Fibroblast of skin of scalp (primary cell): ENCODE results near the gene PLEKHG3.

Source experiments
- DNase-seq: peaks from one replicate; pipeline ENCODE4 v3.0.0-alpha.2; 2013

The PLEKHG3 gene

DNA sequence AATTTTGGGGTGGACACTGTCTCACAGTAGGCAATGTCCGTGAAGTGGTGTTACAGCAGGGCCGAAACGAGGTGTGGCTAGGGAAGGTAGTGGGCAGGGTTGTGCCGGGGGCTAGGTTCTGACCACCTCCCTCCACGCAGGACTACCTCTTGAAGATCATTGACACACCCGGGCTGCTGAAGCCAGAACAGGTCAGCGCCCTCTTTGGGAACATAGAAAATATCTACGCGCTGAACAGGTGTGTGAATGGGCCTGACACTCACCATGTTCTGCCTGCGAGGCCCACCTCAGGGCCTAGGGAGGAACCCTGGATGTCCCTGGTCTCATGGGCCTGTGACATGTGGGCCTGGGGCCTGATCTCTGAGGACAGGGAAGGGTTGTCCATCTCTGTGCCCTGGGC, 24.6 kb downstream of the PLEKHG3 start:
- no peak for DNase-seq

DNA sequence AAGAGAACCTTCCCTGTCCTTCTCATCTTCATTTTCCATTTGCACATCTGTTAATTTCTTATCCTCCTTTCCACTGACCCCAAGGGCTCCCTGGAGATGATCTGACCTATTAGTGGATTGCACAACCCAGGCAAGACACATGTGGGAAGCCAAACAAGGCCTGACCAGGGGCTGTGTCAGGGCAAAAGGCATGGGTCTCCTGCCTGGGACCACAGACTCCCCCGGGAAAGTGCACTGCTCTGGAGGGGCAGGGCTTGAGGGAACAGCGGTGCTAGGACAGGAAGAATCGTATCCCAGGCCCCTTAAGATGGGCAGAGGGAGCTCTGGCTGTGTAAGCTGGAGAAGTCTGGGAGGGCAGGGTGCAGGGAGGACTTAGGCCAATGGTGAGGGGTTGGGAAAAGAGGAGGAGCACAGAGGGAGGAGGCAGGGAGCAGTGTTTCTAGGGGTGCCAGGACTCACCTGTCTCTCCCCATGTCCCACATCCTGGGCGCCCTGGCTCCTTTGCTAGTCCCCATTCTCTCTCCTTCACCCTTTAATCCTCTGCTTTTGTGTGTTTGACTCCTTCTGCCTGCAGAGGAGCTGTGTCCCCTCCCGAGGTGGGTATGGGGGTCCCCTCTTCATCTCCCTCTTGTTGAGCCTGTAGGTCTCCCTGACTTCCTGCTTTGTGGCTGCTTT, 25.3 kb downstream of the PLEKHG3 start:
- no peak for DNase-seq

DNA sequence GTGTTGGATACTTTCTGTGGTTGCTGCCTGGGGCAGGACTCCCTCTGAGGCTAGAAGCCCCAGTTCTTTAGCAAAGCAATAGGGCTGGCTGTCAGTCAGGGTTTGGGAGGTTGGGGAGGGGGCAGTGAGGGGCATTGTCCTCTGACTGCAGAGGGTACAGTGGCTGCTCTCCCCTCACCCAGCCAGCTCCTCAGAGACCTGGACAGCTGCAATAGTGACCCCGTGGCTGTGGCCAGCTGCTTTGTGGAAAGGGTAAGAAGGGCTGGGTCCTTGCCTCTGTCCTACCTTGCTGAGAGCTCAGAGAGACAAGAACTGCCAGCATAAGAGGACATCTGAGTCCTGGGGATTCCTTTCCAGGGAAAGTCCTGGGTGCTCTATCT, 25.8 kb downstream of the PLEKHG3 start:
- DNase-seq, result no peak

DNA sequence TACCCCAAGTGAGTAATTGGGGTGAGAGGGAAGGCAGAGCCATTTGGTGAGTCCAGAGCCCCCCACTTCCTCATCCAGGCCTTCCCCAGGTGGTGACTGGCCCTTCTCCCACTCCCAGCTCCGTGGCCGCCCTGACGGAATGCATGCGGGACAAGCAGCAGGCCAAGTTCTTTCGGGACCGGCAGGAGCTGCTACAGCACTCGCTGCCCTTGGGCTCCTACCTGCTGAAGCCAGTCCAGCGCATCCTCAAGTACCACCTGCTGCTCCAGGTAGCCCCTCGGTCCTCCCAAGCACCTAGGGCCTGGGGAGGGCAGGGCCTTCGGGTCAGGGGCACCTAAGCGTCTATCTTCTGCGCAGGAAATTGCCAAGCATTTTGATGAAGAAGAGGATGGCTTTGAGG, 26.5 kb downstream of the PLEKHG3 start:
- DNase-seq, result no peak

DNA sequence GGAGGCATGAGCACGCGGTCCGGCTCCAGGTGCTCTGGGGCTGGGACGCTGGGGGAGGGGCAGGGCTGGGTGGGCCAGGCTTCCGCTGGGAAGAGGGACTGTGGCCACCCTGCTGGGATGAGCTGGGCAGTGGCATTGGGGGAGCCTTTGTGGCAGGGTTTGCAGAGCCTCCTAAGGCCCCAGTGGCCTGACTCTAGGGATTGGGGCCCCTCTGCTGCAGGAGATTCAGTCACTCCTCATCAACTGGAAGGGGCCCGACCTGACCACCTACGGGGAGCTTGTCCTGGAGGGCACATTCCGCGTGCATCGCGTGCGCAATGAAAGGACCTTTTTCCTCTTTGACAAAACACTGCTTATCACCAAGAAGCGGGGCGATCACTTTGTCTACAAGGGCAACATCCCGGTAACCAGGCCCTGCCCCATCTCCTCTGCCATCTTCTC, 26.9 kb downstream of the PLEKHG3 start:
- DNase-seq, result no peak

DNA sequence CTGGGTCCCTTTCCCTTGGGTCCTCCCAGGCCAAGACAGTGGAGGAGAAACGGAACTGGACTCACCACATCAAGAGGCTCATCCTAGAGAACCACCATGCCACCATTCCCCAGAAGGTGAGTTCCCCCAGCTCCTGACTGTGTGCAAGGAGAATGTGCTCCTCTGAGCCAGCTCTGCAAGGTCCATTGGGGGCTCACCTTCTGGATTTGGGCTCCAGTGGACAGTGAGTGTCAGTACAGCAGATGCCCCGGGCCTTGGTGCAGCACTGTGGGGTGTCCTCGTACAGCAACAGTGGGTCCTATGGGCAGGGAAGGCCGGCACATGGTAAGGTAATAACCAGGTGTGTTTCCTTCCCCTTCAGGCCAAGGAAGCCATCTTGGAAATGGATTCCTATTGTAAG, 27.8 kb downstream of the PLEKHG3 start:
- no peak for DNase-seq

DNA sequence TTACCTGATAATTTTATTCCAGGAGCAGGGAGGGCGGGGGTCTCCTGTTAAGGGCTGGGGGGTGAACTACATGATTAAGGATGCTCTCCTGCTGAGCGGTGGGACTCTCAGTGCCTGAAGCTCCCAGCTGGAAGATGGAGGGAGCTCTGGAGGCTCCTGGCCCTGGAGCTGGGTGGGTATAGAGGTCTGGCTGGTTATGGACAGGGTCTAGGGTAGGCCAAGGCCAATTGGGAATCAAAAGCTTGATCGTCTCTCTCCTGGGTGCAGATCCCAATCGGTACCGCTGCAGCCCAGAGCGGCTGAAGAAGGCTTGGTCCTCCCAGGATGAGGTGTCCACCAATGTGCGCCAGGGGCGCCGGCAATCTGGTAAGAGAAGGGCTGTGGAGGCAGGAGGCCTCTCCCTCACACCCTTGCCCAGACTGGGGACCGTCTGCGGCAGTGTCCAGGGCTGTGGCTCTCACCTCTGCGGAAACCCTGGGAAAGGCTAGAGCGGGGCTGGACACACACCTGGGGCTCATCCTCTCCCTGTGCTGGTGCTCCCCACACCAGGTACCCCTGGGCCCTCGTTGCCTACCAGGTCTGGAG, 28.4 kb downstream of the PLEKHG3 start:
- no peak for DNase-seq

DNA sequence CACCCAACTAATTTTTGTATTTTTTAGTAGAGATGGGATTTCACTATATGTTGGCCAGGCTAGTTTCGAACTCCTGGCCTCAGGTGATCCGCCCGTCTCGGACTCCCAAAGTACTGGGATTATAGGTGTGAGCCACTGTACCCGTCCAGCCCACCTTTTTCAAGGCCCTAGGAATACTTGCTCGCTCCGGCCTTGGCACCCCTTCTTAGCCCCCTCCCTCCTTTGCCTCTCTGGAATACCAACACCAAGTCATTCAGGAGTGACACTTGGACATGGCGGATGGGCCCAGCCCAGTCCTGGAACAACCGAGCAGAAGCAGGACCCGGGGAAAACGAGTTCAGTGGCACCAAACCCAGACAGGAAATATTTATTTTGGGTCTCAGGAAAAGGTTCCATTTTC, 29.1 kb downstream of the PLEKHG3 start:
- no peak for DNase-seq

DNA sequence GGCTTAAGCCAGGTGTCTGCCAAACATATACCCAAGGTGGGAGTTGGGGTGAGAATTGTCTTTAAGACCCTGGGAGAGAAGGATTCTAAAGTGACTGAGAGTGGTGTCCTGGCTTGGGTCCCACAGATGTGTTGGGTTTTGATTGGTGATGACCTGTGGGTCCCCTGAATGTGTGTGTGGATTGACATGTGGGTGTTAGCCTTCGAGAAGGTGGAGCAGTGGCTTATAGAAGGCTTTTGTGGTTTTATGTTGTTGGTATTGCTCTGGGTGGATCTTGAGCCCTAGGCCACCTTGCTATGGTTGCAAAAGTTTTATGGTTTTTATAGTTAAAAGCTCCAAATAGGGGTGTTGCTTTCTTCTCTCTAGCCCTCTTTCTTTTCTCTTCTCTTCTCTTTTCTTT, 29.7 kb downstream of the PLEKHG3 start:
- DNase-seq, result no peak

DNA sequence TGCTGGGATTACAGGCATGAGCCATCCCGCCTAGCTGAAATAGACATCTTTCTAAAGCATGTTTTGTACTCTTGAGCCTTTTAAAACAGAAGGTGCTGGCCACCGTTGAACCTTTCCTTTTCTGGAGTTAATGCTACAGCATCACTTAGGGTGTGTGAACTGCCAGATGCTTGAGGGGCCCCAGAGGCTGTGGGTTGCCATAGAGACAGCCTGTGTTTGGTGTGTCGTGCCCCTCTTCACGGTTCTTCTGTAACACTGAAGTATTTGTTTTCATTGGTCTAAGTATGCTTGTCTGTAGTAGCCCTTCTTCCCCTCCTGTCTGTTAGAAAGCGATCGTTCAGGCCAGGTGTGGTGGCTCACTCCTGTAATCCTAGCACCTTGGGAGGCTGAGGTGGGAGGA, 30.8 kb downstream of the PLEKHG3 start:
- no peak for DNase-seq

DNA sequence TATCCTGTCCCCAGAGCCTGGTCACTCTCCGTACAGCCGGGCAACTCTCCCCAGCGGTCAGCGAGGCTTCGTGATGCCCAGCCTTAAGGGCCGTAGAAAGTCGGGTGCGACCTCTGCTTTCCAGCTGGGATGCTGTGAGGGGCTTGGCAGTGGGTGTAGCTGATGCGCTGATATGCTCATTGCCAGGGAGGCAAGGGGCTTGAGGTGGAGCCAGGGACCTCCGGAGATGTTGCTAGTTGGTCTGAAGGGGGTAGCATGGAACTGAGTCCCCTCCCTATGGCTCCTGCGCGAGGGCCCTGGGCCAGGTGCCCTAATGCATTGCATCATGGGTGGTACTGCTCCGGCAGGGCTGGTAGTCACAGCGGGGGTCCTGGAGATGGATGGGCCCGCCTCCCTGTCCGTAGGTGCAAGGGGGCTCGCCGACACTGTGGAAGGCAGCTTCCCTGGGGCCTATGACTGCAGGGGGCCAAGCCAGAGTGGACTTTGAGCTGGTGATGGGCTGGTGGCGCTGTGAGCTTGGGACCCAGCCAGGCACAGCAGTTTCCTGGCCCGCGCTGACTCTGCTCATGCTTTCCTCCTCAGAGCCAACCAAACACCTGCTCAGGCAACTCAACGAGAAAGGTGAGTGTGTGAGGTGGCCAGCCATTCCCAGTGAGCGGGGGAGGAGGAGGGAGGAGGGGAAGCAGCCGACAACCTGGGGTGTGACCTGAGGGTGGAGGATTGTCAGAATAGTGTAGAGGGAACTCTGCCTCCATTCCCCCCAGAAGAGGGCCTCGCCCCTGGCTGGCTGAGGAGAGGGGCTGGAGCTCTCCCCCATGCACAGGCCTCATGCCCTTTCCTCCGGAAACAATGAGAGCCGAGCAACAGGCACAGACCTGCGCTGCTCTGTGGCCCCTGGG, 32.3 kb downstream of the PLEKHG3 start:
- no peak for DNase-seq

DNA sequence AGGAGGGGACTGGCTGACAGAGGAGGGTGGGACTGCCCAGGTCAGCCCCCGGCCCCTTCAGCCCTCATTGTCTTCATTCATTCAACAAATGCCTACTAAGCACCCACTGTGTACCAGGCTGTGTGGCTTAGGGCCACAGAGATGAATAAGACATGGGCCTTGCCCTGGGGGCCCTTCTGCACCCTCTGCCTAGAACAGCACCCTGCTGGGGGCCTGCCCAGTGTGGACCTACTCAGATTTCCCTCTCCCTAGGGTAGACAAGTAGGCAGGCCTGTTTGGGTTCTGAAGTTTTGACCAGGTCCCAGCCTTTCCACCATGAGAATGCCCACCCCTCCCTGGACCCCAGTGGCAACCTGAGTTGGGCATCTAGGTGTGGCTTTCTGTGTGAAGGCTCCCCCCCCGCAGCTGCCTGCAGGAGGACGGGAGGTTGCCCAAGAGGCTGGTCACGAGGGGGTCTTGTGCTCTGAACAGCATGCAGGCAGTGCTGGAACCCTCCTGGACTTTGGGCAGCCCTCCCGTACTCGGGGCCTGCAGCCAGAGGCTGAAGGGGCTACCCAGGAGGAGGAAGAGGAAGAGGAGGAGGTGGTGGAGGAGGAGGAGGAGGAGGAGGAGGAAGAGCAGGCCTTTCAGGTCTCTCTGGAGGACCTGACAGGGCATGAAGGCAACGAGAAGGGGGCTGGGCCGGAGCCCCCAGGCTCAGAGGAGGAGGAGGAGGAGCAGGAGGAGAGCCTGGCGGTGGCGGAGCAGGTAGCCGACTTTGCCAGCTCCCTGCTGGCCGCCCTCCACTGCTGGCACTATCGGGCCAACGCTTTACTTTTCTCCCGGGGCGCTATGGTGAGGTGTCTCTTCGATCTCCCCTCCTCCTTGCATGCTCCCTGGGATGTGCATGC, 33.4 kb downstream of the PLEKHG3 start:
- no peak for DNase-seq

DNA sequence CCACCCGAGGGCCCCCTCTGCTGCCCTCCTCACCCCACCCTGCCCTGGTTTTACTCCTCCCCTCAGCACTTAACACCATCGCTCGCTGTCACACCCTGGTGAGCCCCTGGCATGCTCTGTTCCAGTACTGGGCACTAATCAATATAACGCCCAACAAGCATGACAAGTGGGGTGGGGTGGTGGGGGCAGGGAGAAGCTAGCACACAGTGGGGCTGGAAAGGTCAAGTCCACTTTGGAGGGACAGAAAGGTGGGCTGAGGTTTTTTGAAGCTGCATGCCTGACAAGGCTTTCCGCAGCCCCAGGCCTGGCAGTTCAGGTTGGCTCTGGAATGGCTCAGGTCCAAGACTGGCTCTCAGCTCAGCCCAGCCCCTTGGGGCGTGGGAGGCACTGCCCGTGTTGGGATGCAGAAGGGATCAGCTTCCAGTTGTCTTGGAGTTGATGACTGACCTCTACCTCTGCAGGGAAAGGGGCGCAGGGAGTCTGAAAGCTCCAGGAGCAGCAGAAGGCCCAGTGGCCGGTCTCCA, 34.1 kb downstream of the PLEKHG3 start:
- no peak for DNase-seq

DNA sequence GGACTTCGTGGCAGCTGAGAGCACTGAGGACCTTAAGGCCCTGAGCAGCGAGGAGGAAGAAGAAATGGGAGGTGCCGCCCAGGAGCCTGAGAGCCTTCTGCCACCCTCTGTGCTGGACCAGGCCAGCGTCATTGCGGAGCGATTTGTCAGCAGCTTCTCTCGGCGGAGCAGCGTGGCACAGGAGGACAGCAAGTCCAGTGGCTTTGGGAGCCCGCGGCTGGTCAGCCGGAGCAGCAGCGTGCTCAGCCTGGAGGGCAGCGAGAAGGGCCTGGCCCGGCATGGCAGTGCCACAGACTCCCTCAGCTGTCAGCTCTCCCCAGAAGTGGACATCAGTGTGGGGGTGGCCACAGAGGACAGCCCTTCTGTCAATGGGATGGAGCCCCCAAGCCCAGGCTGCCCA, 37.0 kb downstream of the PLEKHG3 start:
- DNase-seq, result no peak

DNA sequence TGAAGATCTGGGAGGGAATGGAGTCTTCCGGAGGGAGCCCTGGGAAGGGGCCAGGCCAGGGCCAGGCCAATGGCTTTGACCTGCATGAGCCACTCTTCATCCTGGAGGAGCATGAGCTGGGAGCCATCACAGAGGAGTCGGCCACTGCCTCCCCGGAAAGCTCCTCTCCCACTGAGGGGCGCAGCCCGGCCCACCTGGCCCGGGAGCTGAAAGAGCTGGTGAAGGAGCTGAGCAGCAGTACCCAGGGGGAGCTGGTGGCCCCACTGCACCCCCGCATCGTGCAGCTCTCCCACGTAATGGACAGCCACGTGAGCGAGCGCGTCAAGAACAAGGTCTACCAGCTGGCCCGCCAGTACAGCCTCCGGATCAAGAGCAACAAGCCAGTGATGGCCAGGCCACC, 37.7 kb downstream of the PLEKHG3 start:
- DNase-seq, result no peak

DNA sequence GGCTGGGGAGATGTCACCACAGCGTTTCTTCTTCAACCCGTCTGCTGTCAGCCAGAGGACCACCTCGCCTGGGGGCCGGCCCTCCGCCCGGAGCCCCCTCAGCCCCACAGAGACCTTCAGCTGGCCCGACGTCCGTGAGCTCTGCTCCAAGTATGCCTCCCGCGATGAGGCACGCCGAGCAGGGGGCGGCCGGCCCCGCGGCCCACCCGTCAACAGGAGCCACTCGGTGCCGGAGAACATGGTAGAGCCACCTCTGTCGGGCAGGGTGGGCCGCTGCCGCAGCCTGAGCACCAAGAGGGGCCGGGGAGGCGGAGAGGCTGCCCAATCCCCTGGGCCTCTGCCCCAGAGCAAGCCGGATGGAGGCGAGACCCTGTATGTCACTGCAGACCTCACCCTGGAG, 38.8 kb downstream of the PLEKHG3 start:
- no peak for DNase-seq

DNA sequence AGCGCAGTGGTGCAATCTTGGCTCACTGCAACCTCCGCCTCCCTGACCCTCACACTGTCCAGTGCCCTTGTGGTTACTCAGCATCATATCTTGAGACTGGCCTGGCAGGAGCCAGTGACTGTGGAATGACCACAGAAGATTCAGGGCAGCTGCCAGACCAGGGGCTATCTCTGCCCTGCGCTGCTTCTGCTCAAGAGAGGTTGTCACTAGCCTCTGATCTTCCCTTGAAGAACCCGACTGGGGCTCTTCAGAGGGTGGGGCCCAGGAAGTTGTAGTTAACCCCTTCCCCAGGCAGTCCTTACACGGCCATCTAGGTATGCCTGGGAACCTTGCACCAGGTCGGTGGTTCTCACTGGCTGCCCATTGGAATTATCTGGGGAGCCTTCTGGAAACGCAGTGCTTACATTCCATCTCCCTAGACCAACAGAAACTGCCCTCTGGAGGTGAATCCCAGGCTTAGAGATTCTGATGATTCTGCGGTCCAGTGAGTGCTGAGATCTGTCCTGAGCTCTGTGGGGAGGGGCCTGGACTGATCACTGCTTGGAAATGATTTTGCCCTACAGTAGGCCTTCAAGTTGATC, 41.4 kb downstream of the PLEKHG3 start:
- no peak for DNase-seq

DNA sequence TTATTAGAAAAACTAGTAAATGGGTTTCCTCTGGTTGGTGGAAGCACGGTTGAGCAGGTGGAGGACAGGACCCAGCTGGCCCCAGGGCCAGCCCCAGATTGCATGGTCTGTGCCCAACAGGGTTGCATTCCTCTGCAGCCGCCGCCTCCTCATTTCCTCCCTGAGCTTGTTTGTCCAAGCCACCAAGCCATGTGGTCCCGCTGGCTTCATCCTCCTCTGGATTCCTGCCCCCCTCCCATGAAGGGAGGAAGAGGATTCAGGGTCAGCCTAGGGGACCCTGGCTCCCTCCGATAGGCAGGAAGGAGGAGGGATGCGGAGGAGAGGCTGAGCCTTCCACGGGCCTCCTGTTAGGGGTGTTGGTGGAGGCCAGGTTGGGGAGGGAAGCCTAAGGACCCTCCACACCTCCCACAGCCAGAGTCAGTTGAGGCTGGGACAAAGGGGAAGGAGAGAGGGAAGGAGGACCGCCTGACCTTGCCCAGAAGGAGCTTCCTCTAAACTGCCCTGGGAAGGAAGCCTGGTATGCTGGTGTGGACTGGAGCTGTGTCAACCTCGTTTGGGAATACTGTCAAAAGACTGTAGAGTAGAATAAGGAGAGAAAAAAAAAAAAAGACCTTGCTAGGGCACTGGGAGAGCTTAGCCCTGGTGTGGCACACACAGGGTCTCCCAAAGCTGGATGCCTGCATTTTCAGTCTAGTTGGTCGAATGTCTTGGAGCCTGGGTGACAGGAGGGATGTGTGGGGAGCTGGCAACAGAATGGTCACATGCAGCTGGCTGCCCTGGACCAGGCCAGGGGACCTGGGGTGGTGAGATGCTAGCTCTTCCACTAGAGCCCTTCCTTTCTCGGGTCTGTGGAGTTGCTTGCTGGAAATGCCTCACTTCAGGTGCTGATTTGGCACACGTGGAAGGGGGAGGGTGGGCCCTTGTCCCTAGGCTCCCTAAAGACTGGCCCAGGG, 42.4 kb downstream of the PLEKHG3 start:
- peak; percentile 24 for DNase-seq

DNA sequence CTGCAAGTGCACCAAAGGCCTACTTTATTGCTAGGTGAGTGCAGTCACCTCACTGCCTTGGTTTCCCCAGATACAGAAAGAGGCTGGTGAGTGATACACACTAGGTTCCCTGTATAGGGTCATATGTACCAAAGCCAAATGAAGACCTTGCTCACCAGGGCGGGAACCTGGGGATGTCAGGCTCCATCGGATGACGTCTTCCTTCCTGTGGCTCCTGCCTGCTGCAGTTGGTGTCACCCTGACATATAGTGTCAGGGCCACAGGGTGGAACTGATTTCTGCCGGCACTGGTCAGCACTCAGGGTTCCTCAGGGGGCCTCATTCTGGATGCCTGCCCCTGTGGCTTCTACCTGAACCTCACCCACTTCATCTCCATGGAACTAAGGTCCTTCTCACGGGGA, 43.1 kb downstream of the PLEKHG3 start:
- DNase-seq, result no peak

DNA sequence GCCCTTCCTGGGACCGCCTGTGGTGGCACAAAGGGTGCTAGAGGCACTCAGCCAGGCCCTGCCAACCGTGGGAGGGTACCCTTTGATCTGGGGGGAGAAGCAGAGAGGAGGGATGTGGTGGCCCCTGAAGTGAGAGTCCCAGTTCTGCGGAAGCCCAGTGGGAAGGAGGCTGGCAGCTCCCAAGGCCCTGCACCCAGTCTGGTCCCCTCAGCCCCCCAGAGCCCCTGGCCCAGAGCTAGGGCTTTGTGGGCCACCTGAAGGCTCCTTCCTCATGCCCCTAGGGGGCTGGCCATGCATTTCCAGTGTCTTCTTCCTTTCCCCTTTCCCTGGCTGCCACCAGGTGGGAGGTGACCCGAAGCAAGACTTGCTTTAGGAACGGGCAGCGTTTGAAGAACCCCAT, 44.3 kb downstream of the PLEKHG3 start:
- no peak for DNase-seq
